HL-60 (cell line): ENCODE results near the gene AP2M1.

ENCODE experiments used
- DNase-seq, 2 experiments: peaks; one replicate each; pipeline ENCODE4 v3.0.0-alpha.2; 2010 to 2020; ENCODE audit warnings: low read depth in 1 of 2, low spot score in 1 of 2
- H3K27ac ChIP-seq: fragments of 250-450 bp; sonication (Bioruptor Pico); replicated peaks from 2 replicates; pipeline ENCODE4 v1.5.1; 2020; ENCODE audit warnings: mild to moderate bottlenecking, moderate library complexity
- H3K27me3 ChIP-seq: fragments of 250-450 bp; sonication (Bioruptor Pico); 2 replicates; pipeline ENCODE4 v1.5.1; 2021; ENCODE audit warnings: mild to moderate bottlenecking, moderate library complexity; ENCODE audit not compliant: insufficient read depth, poor library complexity, severe bottlenecking
- H3K4me3 ChIP-seq: replicated peaks from 2 replicates; pipeline ENCODE4 v1.5.1; 2011; ENCODE audit warnings: mild to moderate bottlenecking, control low read depth, low read length; ENCODE audit not compliant: insufficient read depth
- GABPA ChIP-seq: IDR thresholded peaks from 2 replicates; pipeline ENCODE4 v1.6.1; 2012; ENCODE audit warnings: low read depth
- POLR2AphosphoS5 ChIP-seq: IDR thresholded peaks from 2 replicates; pipeline ENCODE4 v1.6.1; 2012; ENCODE audit warnings: low read depth
- SPI1 ChIP-seq: IDR thresholded peaks from 2 replicates; pipeline ENCODE4 v1.6.1; 2012; ENCODE audit warnings: low read depth, mild to moderate bottlenecking, borderline replicate concordance
- TF ChIP-seq, protein P1 (sequence below): IDR thresholded peaks from 2 replicates; pipeline ENCODE4 v1.6.1; 2012; ENCODE audit warnings: low read depth; ENCODE audit not compliant: insufficient replicate concordance
- TF ChIP-seq, protein P2 (sequence below): IDR thresholded peaks from one replicate; pipeline ENCODE4 v1.5.1; 2011; ENCODE audit warnings: low read length, control low read depth, inconsistent platforms; ENCODE audit not compliant: insufficient read depth

AP2M1 gene

DNA sequence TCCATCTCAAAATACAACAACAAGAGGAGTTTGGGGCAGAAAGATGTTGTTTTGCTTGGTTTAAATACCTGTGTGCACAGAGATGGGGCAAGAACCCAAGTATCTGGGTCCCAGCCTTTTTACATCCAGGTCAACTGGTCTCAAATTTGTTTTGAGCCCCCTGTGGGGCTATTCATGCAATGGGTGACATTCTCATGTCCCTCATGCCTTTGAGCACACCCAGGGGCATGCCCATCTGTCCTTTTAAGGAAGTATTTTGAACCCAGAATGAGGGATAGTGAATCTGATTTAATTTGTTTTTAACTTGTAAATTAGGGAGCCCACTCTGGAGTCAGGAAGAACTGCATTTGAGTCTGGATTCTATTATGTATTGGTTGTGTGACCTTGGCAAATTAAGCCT is 26.2 kb downstream of the AP2M1 start:
- Histone ChIP-seq H3K27me3 (no peaks in the 10 kb centered on the region), H3K4me3 (no peak overlapping the region), H3K27ac (no peak overlapping the region)
- DNase-seq, result no peak
- TF ChIP-seq, protein P1, sequence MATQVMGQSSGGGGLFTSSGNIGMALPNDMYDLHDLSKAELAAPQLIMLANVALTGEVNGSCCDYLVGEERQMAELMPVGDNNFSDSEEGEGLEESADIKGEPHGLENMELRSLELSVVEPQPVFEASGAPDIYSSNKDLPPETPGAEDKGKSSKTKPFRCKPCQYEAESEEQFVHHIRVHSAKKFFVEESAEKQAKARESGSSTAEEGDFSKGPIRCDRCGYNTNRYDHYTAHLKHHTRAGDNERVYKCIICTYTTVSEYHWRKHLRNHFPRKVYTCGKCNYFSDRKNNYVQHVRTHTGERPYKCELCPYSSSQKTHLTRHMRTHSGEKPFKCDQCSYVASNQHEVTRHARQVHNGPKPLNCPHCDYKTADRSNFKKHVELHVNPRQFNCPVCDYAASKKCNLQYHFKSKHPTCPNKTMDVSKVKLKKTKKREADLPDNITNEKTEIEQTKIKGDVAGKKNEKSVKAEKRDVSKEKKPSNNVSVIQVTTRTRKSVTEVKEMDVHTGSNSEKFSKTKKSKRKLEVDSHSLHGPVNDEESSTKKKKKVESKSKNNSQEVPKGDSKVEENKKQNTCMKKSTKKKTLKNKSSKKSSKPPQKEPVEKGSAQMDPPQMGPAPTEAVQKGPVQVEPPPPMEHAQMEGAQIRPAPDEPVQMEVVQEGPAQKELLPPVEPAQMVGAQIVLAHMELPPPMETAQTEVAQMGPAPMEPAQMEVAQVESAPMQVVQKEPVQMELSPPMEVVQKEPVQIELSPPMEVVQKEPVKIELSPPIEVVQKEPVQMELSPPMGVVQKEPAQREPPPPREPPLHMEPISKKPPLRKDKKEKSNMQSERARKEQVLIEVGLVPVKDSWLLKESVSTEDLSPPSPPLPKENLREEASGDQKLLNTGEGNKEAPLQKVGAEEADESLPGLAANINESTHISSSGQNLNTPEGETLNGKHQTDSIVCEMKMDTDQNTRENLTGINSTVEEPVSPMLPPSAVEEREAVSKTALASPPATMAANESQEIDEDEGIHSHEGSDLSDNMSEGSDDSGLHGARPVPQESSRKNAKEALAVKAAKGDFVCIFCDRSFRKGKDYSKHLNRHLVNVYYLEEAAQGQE, result no peak
- no peak for TF ChIP-seq POLR2AphosphoS5

DNA sequence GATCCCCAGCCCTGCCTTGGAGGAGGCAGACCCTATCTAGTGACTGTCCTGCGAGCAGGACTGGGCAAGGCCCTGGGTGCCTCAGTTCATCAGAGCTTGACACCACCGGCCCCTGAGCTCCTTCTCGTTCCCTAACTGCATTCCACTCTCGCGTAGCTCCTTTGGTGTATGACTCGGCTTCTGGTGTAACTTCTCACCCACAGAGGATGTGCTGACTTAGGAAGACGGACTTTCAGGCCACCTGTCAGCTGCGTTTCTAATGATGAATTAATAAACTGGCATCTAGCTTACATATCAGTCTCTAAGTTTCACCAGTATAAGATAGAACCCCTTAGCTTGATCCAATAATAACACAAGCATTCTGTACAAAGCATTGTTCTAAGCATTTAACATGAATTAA is 28.9 kb downstream of the AP2M1 start:
- DNase-seq, result no peak
- Histone ChIP-seq H3K27ac (no peak overlapping the region), H3K27me3 (no peaks in the 10 kb centered on the region), H3K4me3 (no peak overlapping the region)
- no peak for TF ChIP-seq POLR2AphosphoS5
- TF ChIP-seq, protein P1, result no peak
- TF ChIP-seq, protein P2, sequence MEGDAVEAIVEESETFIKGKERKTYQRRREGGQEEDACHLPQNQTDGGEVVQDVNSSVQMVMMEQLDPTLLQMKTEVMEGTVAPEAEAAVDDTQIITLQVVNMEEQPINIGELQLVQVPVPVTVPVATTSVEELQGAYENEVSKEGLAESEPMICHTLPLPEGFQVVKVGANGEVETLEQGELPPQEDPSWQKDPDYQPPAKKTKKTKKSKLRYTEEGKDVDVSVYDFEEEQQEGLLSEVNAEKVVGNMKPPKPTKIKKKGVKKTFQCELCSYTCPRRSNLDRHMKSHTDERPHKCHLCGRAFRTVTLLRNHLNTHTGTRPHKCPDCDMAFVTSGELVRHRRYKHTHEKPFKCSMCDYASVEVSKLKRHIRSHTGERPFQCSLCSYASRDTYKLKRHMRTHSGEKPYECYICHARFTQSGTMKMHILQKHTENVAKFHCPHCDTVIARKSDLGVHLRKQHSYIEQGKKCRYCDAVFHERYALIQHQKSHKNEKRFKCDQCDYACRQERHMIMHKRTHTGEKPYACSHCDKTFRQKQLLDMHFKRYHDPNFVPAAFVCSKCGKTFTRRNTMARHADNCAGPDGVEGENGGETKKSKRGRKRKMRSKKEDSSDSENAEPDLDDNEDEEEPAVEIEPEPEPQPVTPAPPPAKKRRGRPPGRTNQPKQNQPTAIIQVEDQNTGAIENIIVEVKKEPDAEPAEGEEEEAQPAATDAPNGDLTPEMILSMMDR, result no peak
- TF ChIP-seq SPI1, result no peak
- no peak for TF ChIP-seq GABPA

DNA sequence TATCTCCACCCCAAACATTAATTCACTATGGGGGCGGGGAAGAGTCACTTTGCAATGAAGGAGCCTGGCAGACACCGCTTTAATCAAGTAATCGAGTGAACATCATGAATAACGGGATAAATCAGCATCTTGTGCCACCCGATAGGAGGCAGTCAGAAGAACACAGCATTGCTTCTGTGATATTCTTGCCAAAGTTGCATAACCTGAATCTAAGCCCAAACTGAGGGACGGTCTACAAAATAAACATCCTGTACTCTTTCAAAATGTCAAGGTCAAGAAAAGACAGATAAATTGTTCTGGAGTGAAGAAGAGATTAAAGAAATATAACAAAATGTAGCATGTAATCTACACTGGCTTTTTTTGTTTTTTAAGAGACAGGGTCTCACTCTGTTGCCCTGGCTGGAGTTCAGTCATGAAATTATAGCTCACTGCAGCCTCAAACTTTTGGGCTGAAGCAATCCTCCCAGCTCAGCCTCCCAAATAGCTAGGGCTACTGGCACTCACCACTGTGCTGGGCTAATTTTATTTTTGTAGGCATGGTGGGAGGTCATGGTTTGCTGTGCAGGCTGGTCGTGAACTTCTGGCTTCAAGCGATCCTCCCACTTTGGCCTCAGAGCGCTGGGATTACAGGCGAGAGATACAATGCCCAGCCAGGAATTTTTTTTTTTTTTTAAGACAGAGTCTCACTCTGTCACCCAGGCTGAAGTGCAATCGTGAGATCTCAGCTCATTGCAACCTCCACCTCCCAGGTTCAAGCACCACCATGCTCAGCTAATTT is 34.7 kb downstream of the AP2M1 start:
- no peak overlapping the region for H3K4me3 ChIP-seq
- H3K27ac ChIP-seq, result no peak overlapping the region
- TF ChIP-seq GABPA, result no peak
- no peak for TF ChIP-seq POLR2AphosphoS5
- no peak for TF ChIP-seq SPI1
- TF ChIP-seq, protein P2, result no peak
- TF ChIP-seq, protein P1, result no peak
- DNase-seq, result no peak
- H3K27me3 ChIP-seq, result peaks cover 3% of the 10 kb centered on the region
